CD4-positive, alpha-beta T cell treated with Interleukin-6 for 4 hours (primary cell): Measurements from ENCODE around the gene KLB.
"Not testable (repeated sequence)": the region's sequence is repeated elsewhere in the genome, so short reads cannot be mapped to it uniquely, and the experiment has no call there.

Experiments used
- DNase-seq: peaks from one replicate; pipeline ENCODE4 v3.0.0-alpha.2; 2020; ENCODE audit warnings: mixed read lengths

Gene KLB

DNA sequence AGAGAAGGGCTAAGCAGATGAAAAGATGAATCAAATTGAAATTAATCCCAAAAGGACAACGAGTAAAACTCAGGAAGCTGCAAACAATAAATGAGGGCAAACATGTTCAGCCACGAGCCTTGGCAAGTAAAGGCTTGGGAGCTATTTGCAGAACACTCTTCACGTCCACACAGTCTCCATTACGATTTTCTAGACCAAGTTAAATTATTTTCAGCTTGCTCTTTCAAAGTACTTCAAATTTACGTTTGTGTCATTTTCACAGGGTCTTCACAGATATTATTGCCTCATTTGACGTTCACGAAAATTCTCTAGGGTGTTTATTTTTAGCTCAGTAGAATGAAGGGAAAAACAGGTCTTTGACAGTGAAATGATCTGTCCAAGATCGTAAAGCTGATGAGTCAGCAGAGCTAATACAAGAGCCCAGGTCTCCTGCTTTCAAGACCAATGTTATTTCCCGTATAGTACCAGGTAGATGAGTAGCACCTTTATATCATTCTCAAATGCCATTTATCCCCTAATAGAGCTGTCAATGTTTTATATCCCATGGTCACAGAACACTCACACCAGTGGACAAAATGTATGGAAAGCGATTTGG is 20.9 kb downstream of the KLB start:
- no peak for DNase-seq

DNA sequence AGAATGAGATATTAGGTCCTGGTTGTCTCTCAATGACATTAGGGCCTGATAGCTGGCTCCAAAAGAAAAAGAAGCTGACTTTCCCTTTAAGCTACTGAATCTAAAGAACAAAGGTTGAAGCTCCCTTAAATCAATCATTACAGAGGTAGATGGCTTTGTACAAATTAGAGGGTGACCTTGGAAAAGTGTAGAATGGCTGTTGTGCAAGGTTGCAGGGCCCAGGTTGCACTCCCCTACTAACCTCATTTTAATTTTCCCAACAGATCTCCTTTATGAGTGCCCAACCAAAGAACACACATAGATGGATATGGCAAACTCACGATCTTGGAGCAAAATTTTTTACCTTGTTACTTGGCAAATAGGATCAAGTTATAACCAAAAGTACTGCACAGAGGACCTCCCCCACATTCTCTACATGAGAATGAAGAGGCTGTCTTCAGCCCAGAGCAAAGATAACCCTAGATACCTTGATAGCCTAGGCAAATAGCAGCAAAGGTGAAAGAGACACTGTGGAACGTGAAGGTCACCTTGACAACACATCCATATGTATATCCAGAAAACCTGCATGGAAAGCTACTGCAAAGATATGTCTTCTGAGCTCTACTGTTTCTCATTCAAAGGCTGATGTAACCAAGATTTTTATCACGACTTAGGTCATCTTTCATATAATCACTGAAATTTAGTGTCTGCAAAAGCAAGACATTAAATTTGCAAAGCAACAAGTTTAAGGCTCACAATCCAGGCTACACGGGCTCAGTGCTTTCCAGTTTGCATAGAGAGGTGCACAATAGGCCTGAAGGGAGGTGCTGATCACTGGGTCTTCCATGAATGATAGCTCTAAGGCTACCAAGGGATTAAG is 23.0 kb downstream of the KLB start:
- DNase-seq = no peak

DNA sequence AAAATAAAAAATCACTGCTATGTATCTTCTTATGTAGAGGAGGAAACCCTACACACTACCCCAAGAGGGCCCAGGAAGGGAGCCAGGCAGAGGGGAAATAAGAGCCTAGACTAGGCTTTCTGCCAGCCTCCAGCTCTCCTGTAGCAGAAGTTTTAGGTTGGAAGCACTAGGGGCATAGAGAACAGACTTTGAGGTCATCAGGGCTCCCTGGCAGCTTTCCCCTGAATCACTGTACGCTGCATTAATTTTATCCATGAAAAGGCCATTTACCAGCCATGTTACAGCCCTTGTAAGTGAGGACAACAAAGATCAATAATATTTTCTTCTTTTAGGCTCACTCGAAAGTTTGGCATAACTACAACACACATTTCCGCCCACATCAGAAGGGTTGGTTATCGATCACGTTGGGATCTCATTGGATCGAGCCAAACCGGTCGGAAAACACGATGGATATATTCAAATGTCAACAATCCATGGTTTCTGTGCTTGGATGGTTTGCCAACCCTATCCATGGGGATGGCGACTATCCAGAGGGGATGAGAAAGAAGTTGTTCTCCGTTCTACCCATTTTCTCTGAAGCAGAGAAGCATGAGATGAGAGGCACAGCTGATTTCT is 27.3 kb downstream of the KLB start:
- no peak for DNase-seq

DNA sequence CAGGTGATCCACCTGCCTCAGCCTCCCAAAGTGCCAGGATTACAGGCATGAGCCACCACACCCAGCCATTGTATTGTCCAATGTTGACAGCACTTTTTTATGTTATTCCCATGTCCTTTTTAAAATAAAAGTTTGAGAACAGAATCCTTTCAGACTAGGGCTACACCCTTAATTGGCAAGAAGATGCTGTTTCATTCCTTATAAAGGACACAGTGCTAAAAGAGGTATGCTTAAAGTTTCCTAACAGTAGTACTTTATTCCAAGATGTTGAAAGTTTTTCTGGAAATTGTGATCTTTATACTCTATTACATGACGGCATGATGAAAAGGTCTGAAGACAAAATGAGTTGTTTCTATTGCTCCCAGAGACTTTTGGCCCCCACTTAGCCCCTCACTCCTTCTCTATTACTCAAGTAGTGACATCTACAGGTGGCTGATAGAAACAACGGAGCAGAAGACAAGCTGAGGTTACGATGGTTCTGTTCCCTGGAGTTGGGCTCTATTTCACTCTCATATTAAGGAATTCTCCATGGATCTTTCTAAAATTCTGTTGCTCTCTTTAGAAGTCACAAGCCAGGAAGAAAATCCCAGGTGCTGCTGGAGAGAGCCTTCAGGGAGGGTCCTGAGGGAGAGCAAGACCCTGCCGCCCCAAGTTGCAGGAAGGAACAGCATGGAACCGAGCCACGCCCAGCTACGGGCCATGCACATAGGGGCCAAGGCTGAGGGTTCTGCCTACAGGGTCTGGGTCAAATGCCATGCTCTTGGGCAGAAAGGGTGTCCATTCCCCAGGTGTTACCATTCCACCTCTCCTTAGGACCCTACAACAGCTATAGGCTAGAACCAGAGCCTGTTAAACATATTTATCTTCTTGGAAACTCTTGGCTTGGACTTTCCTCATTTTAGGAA is 29.2 kb downstream of the KLB start:
- DNase-seq = no peak

DNA sequence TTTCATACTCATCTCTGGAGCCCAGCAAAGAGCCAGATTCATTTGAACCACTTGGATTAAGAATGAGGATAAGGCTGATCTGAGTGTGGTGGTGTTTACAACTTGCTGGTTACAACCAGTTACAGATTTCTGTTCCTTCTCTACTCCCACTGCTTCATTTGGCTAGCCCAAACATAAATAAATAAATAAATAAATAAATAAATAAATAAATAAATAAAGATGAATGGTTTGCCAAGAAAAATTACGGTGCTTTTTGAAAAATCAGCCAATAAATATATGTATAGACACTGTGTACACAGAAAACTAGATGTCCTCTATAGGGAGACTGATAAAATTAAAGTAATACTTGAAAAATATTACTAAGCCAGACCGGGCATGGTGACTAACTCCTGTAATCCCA is 34.9 kb downstream of the KLB start:
- DNase-seq = no peak

DNA sequence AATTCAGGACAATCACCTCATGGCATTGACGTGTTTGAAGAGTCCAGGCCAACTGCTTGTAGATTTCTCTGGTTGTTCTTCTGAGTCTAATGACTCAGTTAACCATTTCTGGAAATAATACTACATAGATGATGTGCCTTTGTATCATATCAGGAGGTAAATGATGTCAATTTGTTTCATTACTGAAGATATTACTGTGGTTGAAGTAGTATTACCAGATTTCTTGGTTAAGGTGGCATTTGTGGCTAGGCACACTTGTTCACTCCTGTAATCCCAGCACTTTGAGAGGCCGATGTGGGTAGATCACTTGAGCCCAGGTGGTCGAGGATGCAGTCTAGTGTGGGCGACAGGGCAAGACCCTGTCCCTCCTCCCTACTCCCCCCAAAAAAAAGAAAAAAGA is 36.3 kb downstream of the KLB start:
- no peak for DNase-seq

DNA sequence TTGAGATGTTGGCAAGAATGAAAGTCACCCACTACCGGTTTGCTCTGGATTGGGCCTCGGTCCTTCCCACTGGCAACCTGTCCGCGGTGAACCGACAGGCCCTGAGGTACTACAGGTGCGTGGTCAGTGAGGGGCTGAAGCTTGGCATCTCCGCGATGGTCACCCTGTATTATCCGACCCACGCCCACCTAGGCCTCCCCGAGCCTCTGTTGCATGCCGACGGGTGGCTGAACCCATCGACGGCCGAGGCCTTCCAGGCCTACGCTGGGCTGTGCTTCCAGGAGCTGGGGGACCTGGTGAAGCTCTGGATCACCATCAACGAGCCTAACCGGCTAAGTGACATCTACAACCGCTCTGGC is 39.7 kb downstream of the KLB start:
- DNase-seq = no peak

DNA sequence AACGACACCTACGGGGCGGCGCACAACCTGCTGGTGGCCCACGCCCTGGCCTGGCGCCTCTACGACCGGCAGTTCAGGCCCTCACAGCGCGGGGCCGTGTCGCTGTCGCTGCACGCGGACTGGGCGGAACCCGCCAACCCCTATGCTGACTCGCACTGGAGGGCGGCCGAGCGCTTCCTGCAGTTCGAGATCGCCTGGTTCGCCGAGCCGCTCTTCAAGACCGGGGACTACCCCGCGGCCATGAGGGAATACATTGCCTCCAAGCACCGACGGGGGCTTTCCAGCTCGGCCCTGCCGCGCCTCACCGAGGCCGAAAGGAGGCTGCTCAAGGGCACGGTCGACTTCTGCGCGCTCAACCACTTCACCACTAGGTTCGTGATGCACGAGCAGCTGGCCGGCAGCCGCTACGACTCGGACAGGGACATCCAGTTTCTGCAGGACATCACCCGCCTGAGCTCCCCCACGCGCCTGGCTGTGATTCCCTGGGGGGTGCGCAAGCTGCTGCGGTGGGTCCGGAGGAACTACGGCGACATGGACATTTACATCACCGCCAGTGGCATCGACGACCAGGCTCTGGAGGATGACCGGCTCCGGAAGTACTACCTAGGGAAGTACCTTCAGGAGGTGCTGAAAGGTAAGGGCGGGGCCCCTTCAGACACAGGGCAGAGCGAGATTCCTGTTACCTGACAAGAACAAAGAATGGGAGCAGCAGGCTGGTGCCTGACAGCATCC is 40.3 kb downstream of the KLB start:
- DNase-seq = peak; percentile 43

DNA sequence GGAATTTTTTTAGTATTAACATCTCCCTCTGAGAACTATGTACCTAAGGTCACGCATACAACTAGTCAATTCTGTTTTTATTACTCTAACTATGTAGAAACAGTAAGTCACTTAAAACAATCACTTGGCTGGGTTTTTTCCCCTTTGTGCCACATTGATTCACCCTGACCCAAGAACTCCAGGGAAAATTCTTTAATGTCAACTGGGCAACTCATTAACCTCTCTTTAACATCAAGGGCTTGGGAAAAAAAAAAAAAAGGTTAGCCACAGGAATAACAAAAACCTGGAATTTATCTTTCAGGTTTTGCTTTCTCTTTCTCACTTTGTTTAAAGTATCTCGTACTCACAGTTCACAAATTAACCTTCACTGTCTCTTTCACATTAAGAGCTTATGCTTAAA is 43.9 kb downstream of the KLB start:
- DNase-seq = no peak

DNA sequence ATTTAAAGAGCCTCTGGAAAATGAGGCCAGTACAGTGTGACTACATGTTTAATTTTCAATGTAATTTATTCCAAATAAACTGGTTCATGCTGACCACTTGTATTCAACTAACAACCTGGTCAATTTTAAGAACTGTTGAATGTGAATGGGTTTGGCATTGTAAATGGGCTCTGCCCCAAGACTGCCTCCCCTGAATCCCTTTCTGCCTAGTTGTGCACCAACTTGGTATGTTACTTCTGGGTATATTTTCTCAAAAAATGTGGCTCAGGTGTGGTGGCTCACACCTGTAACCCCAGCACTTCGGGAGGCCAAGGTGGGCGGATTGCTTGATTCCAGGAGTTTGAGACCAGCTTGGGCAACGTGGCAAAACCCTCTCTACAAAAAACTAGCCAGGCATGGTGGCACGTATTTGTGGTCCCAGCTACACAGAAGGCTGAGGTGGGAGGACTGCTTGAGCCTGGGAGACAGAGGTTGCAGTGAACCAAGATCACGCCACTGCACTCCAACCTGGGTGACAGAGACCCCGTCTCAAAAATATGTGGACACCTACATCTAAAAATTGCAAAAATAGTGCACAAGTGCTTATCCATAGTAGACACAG is 44.8 kb downstream of the KLB start:
- no peak for DNase-seq

DNA sequence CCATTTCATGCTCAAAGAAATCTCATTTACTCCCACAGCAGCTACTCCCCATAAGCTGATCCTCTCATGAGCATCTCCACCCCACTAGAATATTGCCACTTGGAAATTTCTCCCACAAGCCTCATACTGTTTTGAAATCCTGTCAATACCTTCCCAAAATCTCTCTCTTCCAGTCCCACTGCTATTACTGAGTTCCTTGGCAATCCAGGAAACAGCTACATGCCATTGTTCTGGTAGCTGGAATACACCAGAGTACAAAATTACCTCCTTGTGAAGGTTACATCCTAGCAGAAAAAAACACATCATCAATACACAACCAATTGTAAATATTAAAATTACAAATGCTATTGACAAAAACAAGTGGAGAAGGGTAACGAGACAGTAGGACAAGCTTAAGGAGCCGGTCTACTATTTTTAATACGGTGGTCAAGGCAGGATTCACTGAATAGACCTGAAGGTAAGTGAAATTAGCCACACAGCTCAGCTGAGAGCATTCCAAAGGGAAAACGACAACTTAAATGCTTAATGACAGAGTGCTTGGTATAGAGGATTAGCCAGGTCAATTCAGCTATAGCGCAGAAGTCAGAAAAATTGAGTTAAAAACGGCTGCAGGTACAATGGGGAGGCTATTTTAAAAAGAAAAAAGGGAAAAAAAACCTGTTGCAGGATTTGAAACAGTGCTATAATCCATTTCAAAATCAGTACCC is 45.6 kb downstream of the KLB start:
- DNase-seq = no peak

DNA sequence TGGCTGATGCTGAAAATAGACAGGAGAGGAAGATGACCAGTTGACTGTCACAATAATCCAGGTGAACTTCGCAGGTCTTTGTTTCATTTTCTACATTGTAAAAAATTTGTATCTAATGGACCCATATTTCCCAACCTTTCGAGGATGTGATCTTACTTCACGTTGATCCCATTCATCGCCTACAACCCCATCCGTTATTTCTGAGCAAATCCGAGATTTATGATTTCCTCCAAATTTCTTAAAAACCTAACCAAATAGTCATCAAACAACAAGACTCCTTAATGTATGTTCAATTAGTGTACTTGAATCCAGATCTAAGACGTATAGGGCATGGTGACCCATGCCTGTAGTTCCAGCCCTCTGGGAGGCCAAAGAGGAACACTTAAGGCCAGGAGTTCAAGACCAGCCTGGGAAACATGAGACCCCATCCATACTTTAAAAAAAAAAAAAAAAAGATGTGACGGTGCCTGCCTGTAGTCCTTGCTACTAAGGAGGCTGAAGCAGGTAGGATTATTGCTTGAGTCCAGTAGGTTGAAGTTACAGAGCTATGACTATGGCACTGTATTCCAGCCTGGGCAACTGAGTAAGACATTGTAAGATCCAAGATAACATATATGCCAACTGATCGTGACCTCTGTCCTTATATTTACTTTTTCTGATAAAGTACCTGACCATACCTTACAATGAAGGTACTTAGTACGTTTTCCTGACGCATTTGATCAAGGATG is 46.3 kb downstream of the KLB start:
- DNase-seq = no peak

DNA sequence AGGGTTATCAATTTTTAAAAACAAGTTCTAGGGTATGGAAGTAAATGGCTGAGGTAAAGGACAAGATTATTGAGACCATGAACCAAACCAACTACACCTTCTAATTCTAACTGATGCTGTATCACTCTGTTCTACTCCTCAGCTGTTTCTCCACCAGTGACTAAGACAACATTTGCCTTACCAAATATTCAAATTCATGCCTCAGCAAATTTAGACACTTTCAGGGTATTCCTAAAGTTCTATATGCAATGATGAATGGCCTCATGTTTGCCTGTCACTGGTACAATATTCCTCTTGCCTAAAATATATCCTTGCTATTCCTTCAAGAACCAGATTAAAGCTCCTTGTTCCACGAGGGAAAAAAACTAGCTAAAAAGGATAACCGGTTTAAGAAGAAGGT is 47.0 kb downstream of the KLB start:
- DNase-seq = no peak

DNA sequence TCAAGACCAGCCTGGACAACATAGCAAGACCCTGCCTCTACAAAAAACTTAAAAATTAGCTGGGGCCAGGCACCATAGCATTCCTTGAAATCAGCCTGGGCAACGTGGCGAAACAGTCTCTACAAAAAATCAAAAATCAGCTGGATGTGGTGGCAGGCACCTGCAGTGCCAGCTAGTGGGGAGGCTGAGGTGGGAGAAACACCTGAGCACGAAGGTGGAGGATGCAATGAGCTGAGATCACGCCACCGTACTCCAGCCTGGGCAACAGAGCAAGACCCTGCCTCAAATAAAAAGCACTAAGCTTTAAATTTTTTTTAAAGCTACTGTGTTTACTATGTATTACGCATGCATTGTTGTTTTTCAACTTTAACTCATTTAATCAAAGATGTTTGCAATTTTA is 48.8 kb downstream of the KLB start:
- no peak for DNase-seq

DNA sequence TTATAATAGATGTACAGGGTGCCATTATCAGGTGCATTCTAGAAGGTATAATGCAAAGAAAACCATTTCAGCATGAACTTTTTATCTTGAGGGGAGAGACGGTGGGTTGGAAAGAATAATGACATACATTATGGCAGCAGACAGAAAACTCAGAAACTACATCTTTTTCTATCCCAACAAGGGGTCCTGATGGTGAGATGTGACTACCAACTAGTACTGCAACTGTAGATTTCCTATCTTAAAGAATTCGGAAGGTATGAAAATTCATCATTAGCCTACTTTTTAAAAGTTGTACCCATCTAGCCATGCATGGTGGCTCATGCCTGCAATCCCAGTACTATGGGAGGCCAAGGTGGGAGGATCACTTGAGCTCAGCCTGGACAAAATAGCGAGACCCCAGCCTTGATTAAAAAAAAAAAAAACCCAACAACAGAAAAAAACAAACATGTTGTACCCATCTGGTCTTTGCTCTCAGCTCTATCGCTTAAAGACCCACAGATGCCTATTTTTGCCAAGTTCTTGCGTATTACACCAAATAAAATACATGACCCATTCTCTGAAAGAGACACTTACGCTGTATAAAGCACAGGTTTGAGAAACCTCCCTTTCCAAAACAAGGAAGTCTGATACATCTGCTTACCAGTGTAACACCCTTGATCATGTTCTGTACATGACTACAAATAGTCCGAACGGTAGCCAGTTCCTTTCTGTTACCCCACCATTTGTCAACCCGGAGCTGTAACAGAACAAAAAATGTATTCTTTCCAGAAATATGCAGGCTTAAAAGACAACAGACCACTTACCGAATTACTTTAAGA is 50.4 kb downstream of the KLB start:
- DNase-seq = no peak

DNA sequence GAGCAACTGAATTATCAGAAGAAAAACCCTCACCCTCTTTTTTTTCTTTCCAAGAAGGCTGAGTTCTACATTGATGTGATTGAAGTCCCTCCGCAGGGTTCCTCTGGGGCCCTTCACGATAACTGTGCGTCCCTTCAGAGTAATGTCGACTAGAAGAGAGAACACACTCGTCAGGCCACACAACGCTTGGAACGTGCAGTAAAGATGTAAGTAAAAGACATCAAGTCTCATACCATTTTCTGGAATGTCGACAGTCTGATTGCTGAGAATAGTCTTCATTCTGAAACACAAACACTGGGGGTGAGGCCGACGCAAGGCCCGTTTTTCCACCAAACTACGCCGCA is 51.4 kb downstream of the KLB start:
- not testable (repeated sequence) for DNase-seq

DNA sequence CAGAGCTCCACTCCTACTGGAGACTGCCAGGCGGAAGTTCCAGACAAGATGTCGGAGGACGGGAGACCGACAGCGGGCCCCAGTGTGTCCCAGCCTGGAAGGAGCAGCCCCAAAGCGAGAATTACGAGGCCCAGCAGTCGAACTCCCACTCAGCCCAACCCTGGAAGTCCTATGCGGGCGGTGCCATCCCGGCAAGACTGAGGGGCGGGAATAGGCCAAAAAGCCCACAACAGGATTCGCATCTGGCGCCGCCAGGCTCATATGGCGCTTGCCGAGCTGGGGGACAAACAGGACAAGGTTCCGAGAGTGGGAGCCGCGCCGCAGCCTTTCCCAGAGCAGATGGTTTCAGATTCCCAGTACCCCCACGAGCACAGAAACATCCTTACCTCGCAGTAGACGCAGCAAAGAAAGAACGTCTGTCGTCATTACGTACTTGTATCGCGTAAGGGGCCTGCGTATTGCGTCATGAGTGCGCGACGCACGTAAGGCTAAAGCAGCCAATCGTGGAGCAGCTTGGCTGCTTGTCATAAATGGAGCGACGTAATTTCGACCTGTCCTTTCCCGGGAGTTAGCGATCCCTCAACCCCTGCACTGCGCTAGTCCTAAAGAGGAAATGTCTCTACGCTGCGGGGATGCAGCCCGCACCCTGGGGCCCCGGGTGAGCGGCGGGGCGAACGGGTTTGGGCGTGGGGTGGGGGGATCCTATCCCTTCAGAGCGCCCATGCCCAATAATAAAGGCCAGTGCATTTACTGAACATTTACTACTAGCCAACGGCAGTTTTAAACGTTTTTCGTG is 52.0 kb downstream of the KLB start, which contains the start of the genes LIAS and RPL9:
LIAS (plus strand) TSS at position 552 of the 796 bp plus-strand sequence; CDS start at position 614, 62 bp downstream.
RPL9 (minus strand) TSS at position 418 of the 796 bp plus-strand sequence. CDS start 483 bp downstream, outside the sequence.
- DNase-seq = peak; percentile 92

DNA sequence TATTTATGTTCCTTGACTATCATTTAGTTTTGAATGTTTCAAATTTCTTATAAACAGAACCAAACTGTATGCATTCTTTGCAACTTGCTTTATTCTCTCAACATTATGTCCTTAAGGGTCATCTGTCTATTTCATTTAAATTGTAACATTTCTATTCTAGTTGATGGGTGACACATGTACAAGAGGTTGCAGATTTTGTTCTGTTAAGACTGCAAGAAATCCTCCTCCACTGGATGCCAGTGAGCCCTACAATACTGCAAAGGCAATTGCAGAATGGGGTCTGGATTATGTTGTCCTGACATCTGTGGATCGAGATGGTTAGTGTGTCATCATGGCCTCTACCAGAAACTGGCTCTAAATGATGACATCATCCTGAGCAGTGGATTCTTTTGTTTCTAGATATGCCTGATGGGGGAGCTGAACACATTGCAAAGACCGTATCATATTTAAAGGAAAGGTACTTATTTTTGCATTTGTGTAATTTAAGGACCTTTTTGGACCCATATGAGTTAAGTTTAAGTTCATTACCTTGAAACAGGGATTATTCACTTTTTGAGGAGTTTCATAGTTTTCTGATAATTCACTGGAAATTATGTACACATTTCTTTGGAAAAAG is 58.3 kb downstream of the KLB start:
- DNase-seq = no peak
